CD8-positive, alpha-beta memory T cell (primary cell): Measurements from ENCODE around the gene GPN1. TPM values are rescaled to one million over a fixed set of nuclear protein-coding genes. Genes with fewer than 3 reads are reported as not detected.
"Not testable (repeated sequence)": the region's sequence is repeated elsewhere in the genome, so short reads cannot be mapped to it uniquely, and the experiment has no call there.

Experiments used
- CTCF ChIA-PET: fragments of 350-600 bp; sonication (Branson Sonifier 250); formaldehyde crosslinking; loops from one replicate; lab custom pipeline; 2021; ENCODE audit warnings: antibody characterized with exemption; lab: Charles Lee
- POLR2A ChIA-PET: fragments of 350-600 bp; sonication (Branson Sonifier 250); formaldehyde crosslinking; loops from one replicate; lab custom pipeline; 2021; ENCODE audit warnings: antibody characterized with exemption; lab: Charles Lee
- DNase-seq, 5 donors: peaks; one replicate each; pipeline versions ENCODE4 v3.0.0 to v3.0.0-alpha.2; 2020 to 2022; ENCODE audit warnings: mixed read lengths in 1 of 5
- H3K27ac ChIP-seq: one replicate; pipeline ENCODE4 v1.7.0; 2013; ENCODE audit warnings: low read depth, mild to moderate bottlenecking, low read length, moderate library complexity
- H3K27me3 ChIP-seq: 2 replicates; pipeline ENCODE4 v1.7.0; 2013; ENCODE audit warnings: low read length, mild to moderate bottlenecking; ENCODE audit not compliant: insufficient read depth, poor library complexity, severe bottlenecking
- H3K36me3 ChIP-seq: 2 replicates; pipeline ENCODE4 v1.7.0; 2013; ENCODE audit warnings: mild to moderate bottlenecking, low read length, moderate library complexity; ENCODE audit not compliant: insufficient read depth
- H3K4me1 ChIP-seq: 2 replicates; pipeline ENCODE4 v1.7.0; 2013; ENCODE audit warnings: mild to moderate bottlenecking, low read length, moderate library complexity; ENCODE audit not compliant: insufficient read depth
- H3K4me3 ChIP-seq: 2 replicates; pipeline ENCODE4 v1.7.0; 2013; ENCODE audit warnings: mild to moderate bottlenecking, low read length
- H3K9me3 ChIP-seq: 2 replicates; pipeline ENCODE4 v1.7.0; 2013; ENCODE audit warnings: mild to moderate bottlenecking, low read length
- H3K27ac Mint-ChIP-seq, 8 donors: one replicate each; pipeline ENCODE4 v1.8.0; 2020 to 2021; ENCODE audit warnings: mixed read lengths in 8 of 8, mild to moderate bottlenecking in 6 of 8, inconsistent platforms in 3 of 8, moderate library complexity in 3 of 8
- H3K27me3 Mint-ChIP-seq, 2 donors: one replicate each; pipeline ENCODE4 v1.8.0; 2020 to 2021; ENCODE audit warnings: mixed read lengths in 2 of 2, mild to moderate bottlenecking in 1 of 2, moderate library complexity in 1 of 2
- H3K36me3 Mint-ChIP-seq, 3 donors: one replicate each; pipeline ENCODE4 v1.8.0; 2020 to 2021; ENCODE audit warnings: mixed read lengths in 3 of 3, inconsistent platforms in 1 of 3, mild to moderate bottlenecking in 1 of 3
- H3K4me1 Mint-ChIP-seq, 3 donors: one replicate each; pipeline ENCODE4 v1.8.0; 2020 to 2021; ENCODE audit warnings: mixed read lengths in 3 of 3, inconsistent platforms in 1 of 3, mild to moderate bottlenecking in 1 of 3
- H3K4me3 Mint-ChIP-seq, 7 donors: one replicate each; pipeline ENCODE4 v1.8.0; 2020 to 2021; ENCODE audit warnings: mixed read lengths in 7 of 7, mild to moderate bottlenecking in 6 of 7, moderate library complexity in 4 of 7, inconsistent platforms in 2 of 7
- H3K9me3 Mint-ChIP-seq, 5 donors: one replicate each; pipeline ENCODE4 v1.8.0; 2020 to 2022; ENCODE audit warnings: mixed read lengths in 5 of 5, mild to moderate bottlenecking in 3 of 5, moderate library complexity in 2 of 5, inconsistent platforms in 1 of 5
- polyA plus RNA-seq: library from polyadenylated mRNA; unstranded; fragments of 300-500 nt; fragmentation: Illumina TruSeq; gene quantifications from one replicate; pipeline ENCODE4 v1.2.3, GENCODE V29; 2021
- total RNA-seq, 2 experiments: library from RNA; stranded (reverse); gene quantifications; one replicate each; pipeline ENCODE4 v1.2.3, GENCODE V29; 2021

Gene GPN1
- total and polyA plus RNA-seq, 3 experiments from 2014 or later, result 63.6 to 70.5 (median 67.3) TPM

GRCh38 chr2:27587025-27587424 is 41.8 kb upstream of the GPN1 start:
- Histone ChIP-seq H3K27me3 (no peaks in the 10 kb centered on the region), H3K27ac (no peak overlapping the region), H3K9me3 (no peaks in the 10 kb centered on the region), H3K36me3 (no peaks in the 10 kb centered on the region), H3K4me1 (peaks cover 50% of the 10 kb centered on the region), H3K4me3 (no peak overlapping the region)
- peak overlapping the region in 5 of 8 donors; percentile 3 to 64 (median 34) for H3K27ac Mint-ChIP-seq
- peaks cover 10 to 17% (median 14%) of the 10 kb centered on the region in 5 donors for H3K9me3 Mint-ChIP-seq
- no peak for DNase-seq
- ChIA-PET POLR2A (no interaction called here), CTCF (no interaction called here)
- H3K4me3 Mint-ChIP-seq, result peak overlapping the region; percentile 2 to 76 (median 45)
- peaks cover 64 to 80% (median 78%) of the 10 kb centered on the region in 3 donors for H3K4me1 Mint-ChIP-seq
- H3K27me3 Mint-ChIP-seq, result peaks cover 0 to 2% of the 10 kb centered on the region in 2 donors
- peaks cover 7 to 30% (median 24%) of the 10 kb centered on the region in 3 donors for H3K36me3 Mint-ChIP-seq

GRCh38 chr2:27588308-27588707 is 40.5 kb upstream of the GPN1 start:
- peak overlapping the region in 4 of 7 donors; percentile 1 to 59 (median 31) for H3K4me3 Mint-ChIP-seq
- peak overlapping the region in 3 of 8 donors; percentile 9 to 32 (median 24) for H3K27ac Mint-ChIP-seq
- DNase-seq, result no peak
- peaks cover 55 to 71% (median 71%) of the 10 kb centered on the region in 3 donors for H3K4me1 Mint-ChIP-seq
- H3K27me3 ChIP-seq, result no peaks in the 10 kb centered on the region
- no peak overlapping the region for H3K4me3 ChIP-seq
- peaks cover 13 to 19% (median 17%) of the 10 kb centered on the region in 5 donors for H3K9me3 Mint-ChIP-seq
- ChIA-PET CTCF (no interaction called here), POLR2A (no interaction called here)
- no peaks in the 10 kb centered on the region for H3K9me3 ChIP-seq
- H3K27ac ChIP-seq, result no peak overlapping the region
- peaks cover 40% of the 10 kb centered on the region for H3K4me1 ChIP-seq
- H3K36me3 Mint-ChIP-seq, result peaks cover 10 to 29% (median 26%) of the 10 kb centered on the region in 3 donors
- H3K36me3 ChIP-seq, result no peaks in the 10 kb centered on the region
- H3K27me3 Mint-ChIP-seq, result no peaks in the 10 kb centered on the region

GRCh38 chr2:27591745-27592144 is 37.1 kb upstream of the GPN1 start:
- H3K27me3 ChIP-seq, result no peaks in the 10 kb centered on the region
- peaks cover 1% of the 10 kb centered on the region for H3K36me3 ChIP-seq
- CTCF ChIA-PET, result interaction anchor here (0.6 kb wide), 1 partner anchor 1238 kb away, joined by 3 read pairs; no protein-coding TSS in a partner anchor
- Mint-ChIP-seq H3K9me3 (peaks cover 23 to 40% (median 29%) of the 10 kb centered on the region in 5 donors), H3K27me3 (no peaks in the 10 kb centered on the region), H3K4me3 (no peak overlapping the region), H3K36me3 (peaks cover 23 to 50% (median 45%) of the 10 kb centered on the region in 3 donors), H3K27ac (no peak overlapping the region), H3K4me1 (peaks cover 37 to 56% (median 53%) of the 10 kb centered on the region in 3 donors)
- DNase-seq, result no peak
- no peak overlapping the region for H3K4me3 ChIP-seq
- H3K27ac ChIP-seq, result no peak overlapping the region
- H3K9me3 ChIP-seq, result peaks cover 9% of the 10 kb centered on the region
- H3K4me1 ChIP-seq, result peaks cover 10% of the 10 kb centered on the region
- POLR2A ChIA-PET, result no interaction called here

- Mint-ChIP-seq H3K27ac (peak overlapping the region in 1 of 8 donors; percentile 17), H3K9me3 (peaks cover 23 to 40% (median 29%) of the 10 kb centered on the region in 5 donors), H3K4me3 (peak overlapping the region in 1 of 7 donors; percentile 69), H3K36me3 (peaks cover 29 to 58% (median 41%) of the 10 kb centered on the region in 3 donors), H3K27me3 (no peaks in the 10 kb centered on the region), H3K4me1 (peaks cover 38 to 57% (median 56%) of the 10 kb centered on the region in 3 donors)
- H3K36me3 ChIP-seq, result peaks cover 12% of the 10 kb centered on the region
- CTCF ChIA-PET, result no interaction called here
- peaks cover 9% of the 10 kb centered on the region for H3K9me3 ChIP-seq
- H3K4me3 ChIP-seq, result no peak overlapping the region
- H3K27me3 ChIP-seq, result no peaks in the 10 kb centered on the region
- no peak for DNase-seq
- POLR2A ChIA-PET, result interaction anchor here (0.7 kb wide), 1 partner anchor 329 kb away, joined by 4 read pairs; no protein-coding TSS in a partner anchor
- H3K27ac ChIP-seq, result no peak overlapping the region
- H3K4me1 ChIP-seq, result peaks cover 12% of the 10 kb centered on the region
Observed at GRCh38 chr2:27593240-27593639, 35.6 kb upstream of the GPN1 start.

- POLR2A ChIA-PET, H3K9me3 ChIP-seq, H3K27ac Mint-ChIP-seq, H3K27me3 Mint-ChIP-seq, H3K27me3 ChIP-seq, DNase-seq, H3K27ac ChIP-seq, H3K4me3 ChIP-seq: not testable (repeated sequence)
- Mint-ChIP-seq H3K36me3 (peaks cover 29 to 64% (median 40%) of the 10 kb centered on the region in 3 donors), H3K4me3 (peak overlapping the region in 1 of 7 donors; percentile 70), H3K9me3 (peaks cover 23 to 40% (median 29%) of the 10 kb centered on the region in 5 donors), H3K4me1 (peaks cover 36 to 56% (median 54%) of the 10 kb centered on the region in 3 donors)
- CTCF ChIA-PET, result interaction anchor here (1.5 kb wide), 1 partner anchor 10 kb away, joined by 6 read pairs; no protein-coding TSS in a partner anchor
- Histone ChIP-seq H3K36me3 (peaks cover 15% of the 10 kb centered on the region), H3K4me1 (peaks cover 12% of the 10 kb centered on the region)
Observed at GRCh38 chr2:27594020-27594703, 34.7 kb upstream of the GPN1 start.

GRCh38 chr2:27595412-27595811 is 33.4 kb upstream of the GPN1 start:
- POLR2A ChIA-PET, DNase-seq, H3K27me3 Mint-ChIP-seq, H3K27me3 ChIP-seq, H3K9me3 ChIP-seq, H3K4me3 Mint-ChIP-seq, H3K27ac ChIP-seq, H3K4me3 ChIP-seq: not testable (repeated sequence)
- CTCF ChIA-PET, result interaction anchor here (1.5 to 2.1 kb wide), 2 partner anchors 9 to 10 kb away, joined by 6 to 7 read pairs; no protein-coding TSS in a partner anchor
- H3K36me3 Mint-ChIP-seq, result peaks cover 27 to 67% (median 29%) of the 10 kb centered on the region in 3 donors
- peaks cover 13 to 33% (median 21%) of the 10 kb centered on the region in 5 donors for H3K9me3 Mint-ChIP-seq
- H3K27ac Mint-ChIP-seq, result peak overlapping the region in 3 of 8 donors; percentile 13 to 57 (median 14)
- peaks cover 12% of the 10 kb centered on the region for H3K4me1 ChIP-seq
- peaks cover 27% of the 10 kb centered on the region for H3K36me3 ChIP-seq
- H3K4me1 Mint-ChIP-seq, result peaks cover 40 to 56% (median 53%) of the 10 kb centered on the region in 3 donors

GRCh38 chr2:27596627-27597026 is 32.2 kb upstream of the GPN1 start:
- peaks cover 7 to 24% (median 16%) of the 10 kb centered on the region in 5 donors for H3K9me3 Mint-ChIP-seq
- peaks cover 0 to 1% of the 10 kb centered on the region in 2 donors for H3K27me3 Mint-ChIP-seq
- peaks cover 37 to 54% (median 51%) of the 10 kb centered on the region in 3 donors for H3K4me1 Mint-ChIP-seq

GRCh38 chr2:27606611-27607010 is 22.2 kb upstream of the GPN1 start:
- Mint-ChIP-seq H3K27ac (peak overlapping the region in 4 of 8 donors; percentile 26 to 48 (median 44)), H3K4me3 (no peak overlapping the region), H3K27me3 (no peaks in the 10 kb centered on the region), H3K36me3 (peaks cover 7 to 77% (median 24%) of the 10 kb centered on the region in 3 donors), H3K9me3 (no peaks in the 10 kb centered on the region), H3K4me1 (peaks cover 4 to 9% (median 9%) of the 10 kb centered on the region in 3 donors)
- CTCF ChIA-PET, result no interaction called here
- no peaks in the 10 kb centered on the region for H3K27me3 ChIP-seq
- H3K9me3 ChIP-seq, result no peaks in the 10 kb centered on the region
- DNase-seq, result no peak
- H3K36me3 ChIP-seq, result peaks cover 55% of the 10 kb centered on the region
- no peak overlapping the region for H3K27ac ChIP-seq
- no peak overlapping the region for H3K4me3 ChIP-seq
- POLR2A ChIA-PET, result no interaction called here
- no peaks in the 10 kb centered on the region for H3K4me1 ChIP-seq

More at GRCh38 chr2:27596627-27597026, 32.2 kb upstream of the GPN1 start:
- no peaks in the 10 kb centered on the region for H3K27me3 ChIP-seq
- ChIA-PET CTCF (interaction anchor here (2.1 kb wide), 1 partner anchor 11 kb away, joined by 7 read pairs; no protein-coding TSS in a partner anchor), POLR2A (no interaction called here)
- H3K27ac ChIP-seq, result no peak overlapping the region
- Mint-ChIP-seq H3K36me3 (peaks cover 21 to 75% (median 29%) of the 10 kb centered on the region in 3 donors), H3K4me3 (no peak overlapping the region), H3K27ac (peak overlapping the region in 3 of 8 donors; percentile 19 to 91 (median 79))
- DNase-seq, result no peak
- H3K4me3 ChIP-seq, result no peak overlapping the region
- peaks cover 12% of the 10 kb centered on the region for H3K4me1 ChIP-seq
- H3K36me3 ChIP-seq, result peaks cover 31% of the 10 kb centered on the region
- H3K9me3 ChIP-seq, result peaks cover 9% of the 10 kb centered on the region
